Measurements from ENCODE around the gene GYS2. TPM values are rescaled to one million over a fixed set of nuclear protein-coding genes. Genes with fewer than 3 reads are reported as not detected.

The GYS2 gene
- total RNA-seq, 4 donors from 2014 or later = not detected

DNA sequence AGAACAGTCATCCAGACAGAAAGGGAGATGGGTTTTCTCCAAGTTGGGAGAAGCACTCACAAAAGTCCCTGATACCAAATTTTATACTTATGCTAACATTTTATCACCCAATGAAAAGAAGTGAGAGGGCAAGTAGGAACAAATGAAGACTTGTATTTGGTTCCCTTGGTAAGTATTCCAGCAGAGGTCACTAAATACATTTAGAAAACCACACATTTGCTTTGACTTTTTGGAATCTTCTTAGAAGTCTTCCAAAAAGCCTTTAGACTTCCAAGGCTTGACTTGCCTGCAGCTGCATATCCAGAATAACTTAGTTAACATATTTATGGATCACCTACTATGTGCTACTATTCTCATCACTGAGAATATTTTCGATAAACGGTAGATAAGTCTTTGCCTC lies 3.1 kb upstream of the GYS2 start:
- H3K4me1 ChIP-seq = no peaks in the 10 kb centered on the region
- no peaks in the 10 kb centered on the region for H3K9me3 ChIP-seq
- no peak overlapping the region for H3K4me3 ChIP-seq (replicated peaks in 1 of 3)
- intact Hi-C loops (cut with DNase I) = no loop called here
- TF ChIP-seq POLR2A (IDR thresholded peaks at IDR 0.05) = no peak
- peak in 3 of 6 experiments; percentile 38 to 40 (median 39) for TF ChIP-seq CTCF (IDR thresholded peaks at IDR 0.05)
- no peak for DNase-seq
- H3K36me3 ChIP-seq = no peaks in the 10 kb centered on the region
- no peak overlapping the region for H3K27ac ChIP-seq
- WGBS, 2 donors = 80 to 84% methylated on average over 2 of the region's 2 CpGs
- H3K27me3 ChIP-seq = no peaks in the 10 kb centered on the region

DNA sequence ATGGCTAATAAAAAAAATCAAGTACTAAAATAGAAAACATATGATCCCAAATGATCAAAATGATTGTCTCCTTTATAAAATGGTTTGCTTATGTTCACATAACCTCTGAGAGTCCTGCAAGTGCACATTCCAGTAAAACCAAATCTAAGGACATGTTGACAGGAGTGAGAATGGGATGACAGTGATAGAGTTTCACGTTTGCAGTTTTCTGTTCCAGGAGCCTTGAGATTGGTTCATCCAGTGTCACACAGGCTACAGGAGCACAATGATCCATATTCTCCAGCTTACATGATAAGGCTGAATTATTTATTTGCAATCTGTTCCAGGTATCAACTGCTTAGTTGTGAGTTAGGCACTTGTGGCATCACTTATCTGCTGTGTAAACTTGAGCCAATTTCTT lies 1.5 kb upstream of the GYS2 start:
- no peak overlapping the region for H3K4me3 ChIP-seq (replicated peaks in 1 of 3)
- H3K4me1 ChIP-seq = no peaks in the 10 kb centered on the region
- no peaks in the 10 kb centered on the region for H3K36me3 ChIP-seq
- no peaks in the 10 kb centered on the region for H3K27me3 ChIP-seq
- H3K9me3 ChIP-seq = no peaks in the 10 kb centered on the region
- intact Hi-C loops (cut with DNase I) = no loop called here
- no peak overlapping the region for H3K27ac ChIP-seq
- WGBS, 2 donors = 61 to 81% methylated on average over 1 of the region's 1 CpG
- TF ChIP-seq CTCF (IDR thresholded peaks at IDR 0.05) (no peak), POLR2A (IDR thresholded peaks at IDR 0.05) (no peak)
- no peak for DNase-seq

GRCh38 chr12:21602774-21603173 lies 1.9 kb downstream of the GYS2 start:
- no peaks in the 10 kb centered on the region for H3K27me3 ChIP-seq
- H3K36me3 ChIP-seq = no peaks in the 10 kb centered on the region
- H3K27ac ChIP-seq = no peak overlapping the region
- WGBS, 2 donors = 40 to 49% methylated on average over 2 of the region's 2 CpGs
- no peak for DNase-seq
- TF ChIP-seq CTCF (IDR thresholded peaks at IDR 0.05) (no peak), POLR2A (IDR thresholded peaks at IDR 0.05) (no peak)
- H3K4me1 ChIP-seq = no peaks in the 10 kb centered on the region
- H3K9me3 ChIP-seq = no peaks in the 10 kb centered on the region
- intact Hi-C loops (cut with DNase I) = no loop called here
- H3K4me3 ChIP-seq (replicated peaks in 1 of 3) = no peak overlapping the region

DNA sequence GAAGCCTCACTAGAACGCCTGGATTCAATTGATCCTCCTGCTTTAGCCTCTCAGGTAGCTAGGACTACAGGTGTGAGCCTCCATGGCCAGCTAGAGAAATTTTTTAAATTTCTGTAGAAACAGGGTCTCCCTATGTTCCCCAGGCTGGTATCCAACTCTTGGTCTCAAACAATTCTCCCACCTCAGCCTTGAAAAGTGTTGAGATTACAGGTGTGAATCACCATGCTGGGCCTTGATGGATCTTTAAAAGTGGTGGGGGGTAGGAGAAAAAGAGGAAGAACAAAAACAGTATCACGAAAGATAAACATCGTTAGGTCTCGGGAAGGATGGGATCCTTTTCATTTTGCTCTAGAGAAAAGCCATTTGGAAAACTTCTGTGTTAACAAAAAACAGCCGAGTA lies 4.5 kb downstream of the GYS2 start:
- H3K9me3 ChIP-seq = no peaks in the 10 kb centered on the region
- 60 to 61% methylated on average over 5 of the region's 5 CpGs for WGBS, 2 donors
- no peak for DNase-seq
- H3K27ac ChIP-seq = no peak overlapping the region
- H3K4me3 ChIP-seq (replicated peaks in 1 of 3) = no peak overlapping the region
- TF ChIP-seq POLR2A (IDR thresholded peaks at IDR 0.05) = no peak
- TF ChIP-seq CTCF (IDR thresholded peaks at IDR 0.05) = no peak
- H3K4me1 ChIP-seq = no peaks in the 10 kb centered on the region
- H3K36me3 ChIP-seq = no peaks in the 10 kb centered on the region
- intact Hi-C loops (cut with DNase I) = no loop called here
- H3K27me3 ChIP-seq = no peaks in the 10 kb centered on the region

- Histone ChIP-seq H3K9me3 (no peaks in the 10 kb centered on the region), H3K4me3 (replicated peaks in 1 of 3) (no peak overlapping the region), H3K27me3 (no peaks in the 10 kb centered on the region), H3K36me3 (no peaks in the 10 kb centered on the region), H3K27ac (no peak overlapping the region), H3K4me1 (no peaks in the 10 kb centered on the region)
- no peak for DNase-seq
- 78 to 80% methylated on average over 3 of the region's 3 CpGs for WGBS, 2 donors
- intact Hi-C loops (cut with DNase I) = no loop called here
- no peak for TF ChIP-seq CTCF (IDR thresholded peaks at IDR 0.05)
- no peak for TF ChIP-seq POLR2A (IDR thresholded peaks at IDR 0.05)
Measured at GRCh38 chr12:21599143-21599999, 5.3 kb downstream of the GYS2 start.

Measured in thyroid gland (tissue), 4 donors.